HEK293T (cell line): ENCODE results near the gene PDE3B.

Experiments used
- ARNT ChIP-seq: fragments of 450-650 bp; IDR thresholded peaks from 2 replicates; pipeline ENCODE4 v1.6.1; 2017; ENCODE audit warnings: mild to moderate bottlenecking
- BHLHE40 ChIP-seq: fragments of 450-650 bp; IDR thresholded peaks from 2 replicates; pipeline ENCODE4 v1.6.1; 2016; ENCODE audit warnings: mild to moderate bottlenecking, moderate library complexity, borderline replicate concordance
- CTBP1 ChIP-seq: fragments of 450-650 bp; IDR thresholded peaks from 2 replicates; pipeline ENCODE4 v1.6.1; 2016; ENCODE audit warnings: borderline replicate concordance
- FOXA1 ChIP-seq: fragments of 450-650 bp; IDR thresholded peaks from 2 replicates; pipeline ENCODE4 v1.6.1; 2016; ENCODE audit warnings: mild to moderate bottlenecking
- FOXK2 ChIP-seq: fragments of 450-650 bp; IDR thresholded peaks from 2 replicates; pipeline ENCODE4 v1.6.1; 2016; ENCODE audit warnings: mild to moderate bottlenecking
- FOXM1 ChIP-seq: fragments of 450-650 bp; IDR thresholded peaks from 2 replicates; pipeline ENCODE4 v1.6.1; 2017; ENCODE audit warnings: mild to moderate bottlenecking, borderline replicate concordance
- HDGF ChIP-seq: fragments of 450-650 bp; IDR thresholded peaks from 2 replicates; pipeline ENCODE4 v1.6.1; 2017; ENCODE audit warnings: antibody characterized with exemption, borderline replicate concordance
- L3MBTL2 ChIP-seq: fragments of 450-650 bp; conservative IDR thresholded peaks from 2 replicates; pipeline ENCODE4 v1.6.1; 2016; ENCODE audit warnings: mild to moderate bottlenecking
- LEF1 ChIP-seq: fragments of 450-650 bp; IDR thresholded peaks from 2 replicates; pipeline ENCODE4 v1.6.1; 2017; ENCODE audit warnings: mild to moderate bottlenecking, borderline replicate concordance
- NFRKB ChIP-seq: fragments of 450-650 bp; IDR thresholded peaks from 2 replicates; pipeline ENCODE4 v1.6.1; 2016; ENCODE audit warnings: mild to moderate bottlenecking, moderate library complexity
- SP1 ChIP-seq: fragments of 450-650 bp; IDR thresholded peaks from 2 replicates; pipeline ENCODE4 v1.6.1; 2017
- SUZ12 ChIP-seq: fragments of 450-650 bp; IDR thresholded peaks from 2 replicates; pipeline ENCODE4 v1.6.1; 2016; ENCODE audit warnings: mild to moderate bottlenecking
- TARDBP ChIP-seq: fragments of 450-650 bp; IDR thresholded peaks from 2 replicates; pipeline ENCODE4 v1.6.1; 2016
- TF ChIP-seq, protein P1 (sequence below): fragments of 450-650 bp; IDR thresholded peaks from 2 replicates; pipeline ENCODE4 v1.6.1; 2016

DNA sequence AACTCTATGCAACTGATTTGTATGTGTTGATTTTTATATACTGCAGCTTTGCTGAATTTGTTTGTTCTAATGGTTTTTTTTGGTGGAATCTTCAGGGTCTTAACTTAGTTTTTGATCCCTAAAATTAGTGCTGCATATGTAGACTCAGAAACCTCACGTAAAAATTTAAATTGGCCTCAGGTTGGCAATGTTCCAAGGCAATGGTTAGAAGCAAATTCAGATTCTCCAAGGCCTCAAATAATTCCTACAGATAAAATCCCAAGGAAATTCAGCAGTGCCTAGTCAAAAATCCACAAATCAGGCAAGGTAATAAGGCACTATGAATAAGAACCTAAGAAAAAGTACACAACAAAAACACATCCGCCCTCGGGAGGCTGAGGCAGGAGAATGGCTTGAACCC, 9.5 kb downstream of the PDE3B start:
- TF ChIP-seq SP1 (no peak), BHLHE40 (no peak), FOXK2 (no peak), NFRKB (no peak), SUZ12 (no peak), ARNT (no peak), FOXA1 (no peak), LEF1 (no peak), L3MBTL2 (no peak), FOXM1 (no peak), HDGF (no peak), CTBP1 (no peak), TARDBP (no peak)
- TF ChIP-seq, protein P1, sequence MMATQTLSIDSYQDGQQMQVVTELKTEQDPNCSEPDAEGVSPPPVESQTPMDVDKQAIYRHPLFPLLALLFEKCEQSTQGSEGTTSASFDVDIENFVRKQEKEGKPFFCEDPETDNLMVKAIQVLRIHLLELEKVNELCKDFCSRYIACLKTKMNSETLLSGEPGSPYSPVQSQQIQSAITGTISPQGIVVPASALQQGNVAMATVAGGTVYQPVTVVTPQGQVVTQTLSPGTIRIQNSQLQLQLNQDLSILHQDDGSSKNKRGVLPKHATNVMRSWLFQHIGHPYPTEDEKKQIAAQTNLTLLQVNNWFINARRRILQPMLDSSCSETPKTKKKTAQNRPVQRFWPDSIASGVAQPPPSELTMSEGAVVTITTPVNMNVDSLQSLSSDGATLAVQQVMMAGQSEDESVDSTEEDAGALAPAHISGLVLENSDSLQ: no peak
